ENCODE measurements around the gene TEN1. TPM values are rescaled to one million over a fixed set of nuclear protein-coding genes. Genes with fewer than 3 reads are reported as not detected.

Gene TEN1
- polyA plus RNA-seq, 4 donors, result 22.8 to 96.6 (median 54.7) TPM

- no peaks in the 10 kb centered on the region for H3K27me3 ChIP-seq (ENCODE audit: control insufficient read depth in 3 of 3, insufficient read depth in 3 of 3, low read length in 3 of 3)
- WGBS, 3 donors, result 85 to 92% (median 88%) methylated on average over 7 of the region's 7 CpGs
- H3K4me3 ChIP-seq (ENCODE audit: low read depth in 1 of 3, low read length in 3 of 3), result no peak overlapping the region
- peaks cover 0 to 52% (median 3%) of the 10 kb centered on the region in 3 donors for H3K4me1 ChIP-seq (ENCODE audit: control insufficient read depth in 3 of 3, insufficient read depth in 2 of 3, low read depth in 1 of 3, low read length in 2 of 3)
- no peaks in the 10 kb centered on the region for H3K9me3 ChIP-seq (ENCODE audit: control insufficient read depth in 2 of 2, insufficient read depth in 1 of 2, low read depth in 1 of 2, low read length in 1 of 2)
- peak overlapping the region in 1 of 3 donors; percentile 92 for H3K27ac ChIP-seq (ENCODE audit: low read depth in 1 of 3, low read length in 2 of 3)
- no peak for FAIRE-seq
- no peak for DNase-seq
- peaks cover 0 to 14% (median 0%) of the 10 kb centered on the region in 3 donors for H3K36me3 ChIP-seq (ENCODE audit: control insufficient read depth in 3 of 3, insufficient read depth in 2 of 3, low read depth in 1 of 3, low read length in 3 of 3)
These were observed 2.1 kb downstream of the TEN1 start for GRCh38 chr17:75981019-75981615.

GRCh38 chr17:75983501-75984181 lies 4.6 kb downstream of the TEN1 start:
- peaks cover 0 to 17% (median 3%) of the 10 kb centered on the region in 3 donors for H3K36me3 ChIP-seq (ENCODE audit: control insufficient read depth in 3 of 3, insufficient read depth in 2 of 3, low read depth in 1 of 3, low read length in 3 of 3)
- 45 to 59% (median 51%) methylated on average over 6 of the region's 6 CpGs for WGBS, 3 donors
- no peaks in the 10 kb centered on the region for H3K9me3 ChIP-seq (ENCODE audit: control insufficient read depth in 2 of 2, insufficient read depth in 1 of 2, low read depth in 1 of 2, low read length in 1 of 2)
- DNase-seq, result peak in 1 of 2 donors; percentile 52
- H3K27me3 ChIP-seq (ENCODE audit: control insufficient read depth in 3 of 3, insufficient read depth in 3 of 3, low read length in 3 of 3), result no peaks in the 10 kb centered on the region
- FAIRE-seq, result no peak
- peaks cover 0 to 39% (median 3%) of the 10 kb centered on the region in 3 donors for H3K4me1 ChIP-seq (ENCODE audit: control insufficient read depth in 3 of 3, insufficient read depth in 2 of 3, low read depth in 1 of 3, low read length in 2 of 3)
- no peak overlapping the region for H3K4me3 ChIP-seq (ENCODE audit: low read depth in 1 of 3, low read length in 3 of 3)
- peak overlapping the region in 1 of 3 donors; percentile 37 for H3K27ac ChIP-seq (ENCODE audit: low read depth in 1 of 3, low read length in 2 of 3)

- no peak overlapping the region for H3K4me3 ChIP-seq (ENCODE audit: low read depth in 1 of 3, low read length in 3 of 3)
- H3K27me3 ChIP-seq (ENCODE audit: control insufficient read depth in 3 of 3, insufficient read depth in 3 of 3, low read length in 3 of 3), result no peaks in the 10 kb centered on the region
- H3K36me3 ChIP-seq (ENCODE audit: control insufficient read depth in 3 of 3, insufficient read depth in 2 of 3, low read depth in 1 of 3, low read length in 3 of 3), result peaks cover 2 to 35% (median 3%) of the 10 kb centered on the region in 3 donors
- DNase-seq (no peak), FAIRE-seq (no peak)
- H3K4me1 ChIP-seq (ENCODE audit: control insufficient read depth in 3 of 3, insufficient read depth in 2 of 3, low read depth in 1 of 3, low read length in 2 of 3), result peaks cover 0 to 28% (median 3%) of the 10 kb centered on the region in 3 donors
- 88 to 96% (median 92%) methylated on average over 4 of the region's 4 CpGs for WGBS, 3 donors
- H3K9me3 ChIP-seq (ENCODE audit: control insufficient read depth in 2 of 2, insufficient read depth in 1 of 2, low read depth in 1 of 2, low read length in 1 of 2), result no peaks in the 10 kb centered on the region
- H3K27ac ChIP-seq (ENCODE audit: low read depth in 1 of 3, low read length in 2 of 3), result no peak overlapping the region
These were observed 6.9 kb downstream of the TEN1 start for GRCh38 chr17:75985986-75986385.

GRCh38 chr17:75987041-75987440 lies 8.0 kb downstream of the TEN1 start:
- H3K9me3 ChIP-seq (ENCODE audit: control insufficient read depth in 2 of 2, insufficient read depth in 1 of 2, low read depth in 1 of 2, low read length in 1 of 2), result no peaks in the 10 kb centered on the region
- FAIRE-seq (no peak), DNase-seq (no peak)
- no peak overlapping the region for H3K4me3 ChIP-seq (ENCODE audit: low read depth in 1 of 3, low read length in 3 of 3)
- WGBS, 3 donors, result 82 to 90% (median 83%) methylated on average over 4 of the region's 4 CpGs
- H3K36me3 ChIP-seq (ENCODE audit: control insufficient read depth in 3 of 3, insufficient read depth in 2 of 3, low read depth in 1 of 3, low read length in 3 of 3), result peaks cover 3 to 43% (median 5%) of the 10 kb centered on the region in 3 donors
- no peaks in the 10 kb centered on the region for H3K27me3 ChIP-seq (ENCODE audit: control insufficient read depth in 3 of 3, insufficient read depth in 3 of 3, low read length in 3 of 3)
- no peak overlapping the region for H3K27ac ChIP-seq (ENCODE audit: low read depth in 1 of 3, low read length in 2 of 3)
- peaks cover 0 to 20% (median 3%) of the 10 kb centered on the region in 3 donors for H3K4me1 ChIP-seq (ENCODE audit: control insufficient read depth in 3 of 3, insufficient read depth in 2 of 3, low read depth in 1 of 3, low read length in 2 of 3)

- DNase-seq (no peak), FAIRE-seq (no peak)
- 90 to 95% (median 94%) methylated on average over 9 of the region's 9 CpGs for WGBS, 3 donors
These were observed 12.4 kb downstream of the TEN1 start for GRCh38 chr17:75991396-75991795.

GRCh38 chr17:75994802-75995370 lies 15.8 kb downstream of the TEN1 start:
- no peaks in the 10 kb centered on the region for H3K9me3 ChIP-seq (ENCODE audit: control insufficient read depth in 2 of 2, insufficient read depth in 1 of 2, low read depth in 1 of 2, low read length in 1 of 2)
- 52 to 83% (median 54%) methylated on average over 5 of the region's 5 CpGs for WGBS, 3 donors
- peak in 1 of 2 donors; percentile 64 for DNase-seq
- H3K27me3 ChIP-seq (ENCODE audit: control insufficient read depth in 3 of 3, insufficient read depth in 3 of 3, low read length in 3 of 3), result no peaks in the 10 kb centered on the region
- peaks cover 7 to 49% (median 10%) of the 10 kb centered on the region in 3 donors for H3K4me1 ChIP-seq (ENCODE audit: control insufficient read depth in 3 of 3, insufficient read depth in 2 of 3, low read depth in 1 of 3, low read length in 2 of 3)
- FAIRE-seq, result no peak
- no peak overlapping the region for H3K4me3 ChIP-seq (ENCODE audit: low read depth in 1 of 3, low read length in 3 of 3)
- H3K36me3 ChIP-seq (ENCODE audit: control insufficient read depth in 3 of 3, insufficient read depth in 2 of 3, low read depth in 1 of 3, low read length in 3 of 3), result peaks cover 0 to 63% (median 5%) of the 10 kb centered on the region in 3 donors
- H3K27ac ChIP-seq (ENCODE audit: low read depth in 1 of 3, low read length in 2 of 3), result peak overlapping the region in 2 of 3 donors; percentile 68 to 90

More at GRCh38 chr17:75991396-75991795, 12.4 kb downstream of the TEN1 start:
- H3K4me3 ChIP-seq (ENCODE audit: low read depth in 1 of 3, low read length in 3 of 3), result no peak overlapping the region
- H3K36me3 ChIP-seq (ENCODE audit: control insufficient read depth in 3 of 3, insufficient read depth in 2 of 3, low read depth in 1 of 3, low read length in 3 of 3), result peaks cover 3 to 69% (median 5%) of the 10 kb centered on the region in 3 donors
- H3K4me1 ChIP-seq (ENCODE audit: control insufficient read depth in 3 of 3, insufficient read depth in 2 of 3, low read depth in 1 of 3, low read length in 2 of 3), result peaks cover 0 to 17% (median 5%) of the 10 kb centered on the region in 3 donors
- H3K9me3 ChIP-seq (ENCODE audit: control insufficient read depth in 2 of 2, insufficient read depth in 1 of 2, low read depth in 1 of 2, low read length in 1 of 2), result no peaks in the 10 kb centered on the region
- H3K27ac ChIP-seq (ENCODE audit: low read depth in 1 of 3, low read length in 2 of 3), result no peak overlapping the region
- H3K27me3 ChIP-seq (ENCODE audit: control insufficient read depth in 3 of 3, insufficient read depth in 3 of 3, low read length in 3 of 3), result no peaks in the 10 kb centered on the region

GRCh38 chr17:75995385-75995925 lies 16.4 kb downstream of the TEN1 start:
- FAIRE-seq (no peak), DNase-seq (peak; percentile 37 to 64)
- Histone ChIP-seq H3K27me3 (ENCODE audit: control insufficient read depth in 3 of 3, insufficient read depth in 3 of 3, low read length in 3 of 3) (no peaks in the 10 kb centered on the region), H3K4me1 (ENCODE audit: control insufficient read depth in 3 of 3, insufficient read depth in 2 of 3, low read depth in 1 of 3, low read length in 2 of 3) (peaks cover 8 to 55% (median 10%) of the 10 kb centered on the region in 3 donors), H3K9me3 (ENCODE audit: control insufficient read depth in 2 of 2, insufficient read depth in 1 of 2, low read depth in 1 of 2, low read length in 1 of 2) (no peaks in the 10 kb centered on the region), H3K27ac (ENCODE audit: low read depth in 1 of 3, low read length in 2 of 3) (peak overlapping the region; percentile 17 to 90 (median 68)), H3K4me3 (ENCODE audit: low read depth in 1 of 3, low read length in 3 of 3) (no peak overlapping the region), H3K36me3 (ENCODE audit: control insufficient read depth in 3 of 3, insufficient read depth in 2 of 3, low read depth in 1 of 3, low read length in 3 of 3) (peaks cover 0 to 64% (median 4%) of the 10 kb centered on the region in 3 donors)
- 50 to 75% (median 65%) methylated on average over 7 of the region's 7 CpGs for WGBS, 3 donors
